GM12801 (cell line): ENCODE results near the gene TUBA3C.

Source experiments
- TF ChIP-seq, protein P1 (sequence below): IDR thresholded peaks from one replicate; pipeline ENCODE4 v1.5.1; 2011; ENCODE audit warnings: control low read depth; ENCODE audit not compliant: insufficient read length; ENCODE audit errors: extremely low read depth

TUBA3C gene

DNA sequence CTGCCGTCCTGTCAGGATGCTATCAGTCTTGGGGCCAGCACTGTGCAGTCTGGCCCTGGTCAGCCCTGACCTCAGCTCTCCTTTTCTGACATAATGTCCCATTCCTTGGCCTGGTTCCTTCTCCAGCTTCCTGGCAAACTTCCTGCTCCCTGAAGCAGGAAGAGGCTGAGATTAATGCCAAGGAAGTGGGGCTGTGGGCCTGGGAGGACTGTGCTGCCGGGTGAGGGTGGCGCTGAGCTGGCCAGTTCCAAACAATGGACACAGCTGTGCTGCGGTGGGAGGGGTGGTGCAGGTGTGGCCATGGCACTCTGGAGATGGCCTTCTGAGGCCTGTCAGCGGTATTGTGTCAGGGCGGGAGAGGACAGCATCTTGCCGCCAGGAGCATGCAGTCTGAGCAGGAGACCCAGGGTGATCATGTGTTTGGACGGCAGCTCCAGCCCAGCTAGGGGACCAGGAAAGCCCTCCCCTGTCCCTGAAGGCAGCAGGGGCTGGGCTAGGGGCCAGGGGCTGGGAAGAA is 30.9 kb downstream of the TUBA3C start:
- TF ChIP-seq, protein P1, sequence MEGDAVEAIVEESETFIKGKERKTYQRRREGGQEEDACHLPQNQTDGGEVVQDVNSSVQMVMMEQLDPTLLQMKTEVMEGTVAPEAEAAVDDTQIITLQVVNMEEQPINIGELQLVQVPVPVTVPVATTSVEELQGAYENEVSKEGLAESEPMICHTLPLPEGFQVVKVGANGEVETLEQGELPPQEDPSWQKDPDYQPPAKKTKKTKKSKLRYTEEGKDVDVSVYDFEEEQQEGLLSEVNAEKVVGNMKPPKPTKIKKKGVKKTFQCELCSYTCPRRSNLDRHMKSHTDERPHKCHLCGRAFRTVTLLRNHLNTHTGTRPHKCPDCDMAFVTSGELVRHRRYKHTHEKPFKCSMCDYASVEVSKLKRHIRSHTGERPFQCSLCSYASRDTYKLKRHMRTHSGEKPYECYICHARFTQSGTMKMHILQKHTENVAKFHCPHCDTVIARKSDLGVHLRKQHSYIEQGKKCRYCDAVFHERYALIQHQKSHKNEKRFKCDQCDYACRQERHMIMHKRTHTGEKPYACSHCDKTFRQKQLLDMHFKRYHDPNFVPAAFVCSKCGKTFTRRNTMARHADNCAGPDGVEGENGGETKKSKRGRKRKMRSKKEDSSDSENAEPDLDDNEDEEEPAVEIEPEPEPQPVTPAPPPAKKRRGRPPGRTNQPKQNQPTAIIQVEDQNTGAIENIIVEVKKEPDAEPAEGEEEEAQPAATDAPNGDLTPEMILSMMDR, result no peak

DNA sequence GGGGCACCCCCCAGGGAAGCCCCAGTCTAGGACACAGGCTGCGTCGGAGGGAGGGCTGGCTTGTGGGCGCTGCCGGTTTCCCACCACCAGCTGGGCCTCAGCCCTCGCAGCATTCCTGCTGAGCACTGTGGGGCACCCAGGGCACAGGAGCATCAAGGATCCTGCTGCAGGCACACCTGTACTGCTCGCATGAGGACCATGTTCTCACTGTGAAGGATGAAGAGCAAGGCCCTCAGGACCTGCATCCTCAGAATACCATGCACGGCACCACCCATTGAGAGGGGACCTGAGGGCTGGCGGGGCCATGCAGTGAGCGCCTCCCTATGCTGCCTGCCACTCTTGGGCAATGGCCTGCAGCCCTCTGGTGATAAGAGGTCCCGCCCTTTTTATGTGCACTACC is 31.4 kb downstream of the TUBA3C start:
- TF ChIP-seq, protein P1, result no peak

DNA sequence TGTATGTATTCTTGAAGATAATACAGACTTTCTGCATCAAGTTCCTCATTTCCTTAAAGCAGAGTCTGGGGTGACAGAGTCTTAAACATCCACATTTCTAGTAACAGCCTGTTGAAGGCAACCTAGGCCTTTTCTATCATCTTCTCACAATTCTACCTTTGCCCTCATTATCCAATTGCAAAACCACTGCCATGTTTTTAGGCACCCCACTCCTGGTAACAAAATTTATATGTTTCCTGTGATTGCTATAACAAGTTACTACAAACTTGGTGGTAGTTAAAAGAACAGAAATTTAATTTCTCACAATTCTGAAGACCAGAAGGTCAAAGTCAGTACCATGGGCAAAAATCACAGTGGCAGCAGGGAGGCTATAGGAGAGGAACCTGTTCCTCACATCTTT is 33.1 kb downstream of the TUBA3C start:
- TF ChIP-seq, protein P1, result no peak
